Measurements from ENCODE around the gene TRAPPC4.
"Not testable (repeated sequence)": the region's sequence is repeated elsewhere in the genome, so short reads cannot be mapped to it uniquely, and the experiment has no call there.

Gene TRAPPC4

GRCh38 chr11:118988280-118988679 is 30.3 kb upstream of the TRAPPC4 start:
- no peaks in the 10 kb centered on the region for H3K36me3 ChIP-seq (ENCODE audit: control insufficient read depth, insufficient read depth, low read length)
- no peaks in the 10 kb centered on the region for H3K4me1 ChIP-seq (ENCODE audit: control insufficient read depth, insufficient read depth, low read length, poor library complexity, severe bottlenecking)
- no peaks in the 10 kb centered on the region for H3K27me3 ChIP-seq (replicated peaks; ENCODE audit: control insufficient read depth, insufficient read depth, low read length, poor library complexity, severe bottlenecking)
- no peak for DNase-seq
- H3K27ac ChIP-seq (ENCODE audit: insufficient read depth, low read length, poor library complexity, severe bottlenecking) = no peak overlapping the region
- H3K4me3 ChIP-seq (ENCODE audit: insufficient read depth, low read depth, low read length, poor library complexity, severe bottlenecking) = no peak overlapping the region
- H3K9me3 ChIP-seq (ENCODE audit: control insufficient read depth, low read length) = no peaks in the 10 kb centered on the region

GRCh38 chr11:118991486-118992038 is 27.0 kb upstream of the TRAPPC4 start:
- not testable (repeated sequence) for H3K27ac ChIP-seq (ENCODE audit: insufficient read depth, low read length, poor library complexity, severe bottlenecking); H3K4me1 ChIP-seq (ENCODE audit: control insufficient read depth, insufficient read depth, low read length, poor library complexity, severe bottlenecking); DNase-seq; H3K27me3 ChIP-seq (replicated peaks; ENCODE audit: control insufficient read depth, insufficient read depth, low read length, poor library complexity, severe bottlenecking); H3K4me3 ChIP-seq (ENCODE audit: insufficient read depth, low read depth, low read length, poor library complexity, severe bottlenecking); H3K36me3 ChIP-seq (ENCODE audit: control insufficient read depth, insufficient read depth, low read length); H3K9me3 ChIP-seq (ENCODE audit: control insufficient read depth, low read length)

GRCh38 chr11:118996926-118997626 is 21.5 kb upstream of the TRAPPC4 start:
- peak overlapping the region; percentile 85 for H3K27ac ChIP-seq (ENCODE audit: insufficient read depth, low read length, poor library complexity, severe bottlenecking)
- peak overlapping the region; percentile 78 for H3K4me3 ChIP-seq (ENCODE audit: insufficient read depth, low read depth, low read length, poor library complexity, severe bottlenecking)
- H3K36me3 ChIP-seq (ENCODE audit: control insufficient read depth, insufficient read depth, low read length) = peaks cover 20% of the 10 kb centered on the region
- peak in 2 of 3 donors; percentile 13 to 30 for DNase-seq
- H3K9me3 ChIP-seq (ENCODE audit: control insufficient read depth, low read length) = no peaks in the 10 kb centered on the region
- no peaks in the 10 kb centered on the region for H3K27me3 ChIP-seq (replicated peaks; ENCODE audit: control insufficient read depth, insufficient read depth, low read length, poor library complexity, severe bottlenecking)
- H3K4me1 ChIP-seq (ENCODE audit: control insufficient read depth, insufficient read depth, low read length, poor library complexity, severe bottlenecking) = peaks cover 17% of the 10 kb centered on the region

- no peaks in the 10 kb centered on the region for H3K27me3 ChIP-seq (replicated peaks; ENCODE audit: control insufficient read depth, insufficient read depth, low read length, poor library complexity, severe bottlenecking)
These were observed 20.8 kb upstream of the TRAPPC4 start, which contains the start of gene CENATAC for GRCh38 chr11:118997627-118998387. TSS of gene CENATAC (plus strand) at chr11:118998138. CDS start at chr11:118998198, 60 bp downstream.

GRCh38 chr11:118998388-118998717 is 20.2 kb upstream of the TRAPPC4 start:
- H3K27me3 ChIP-seq (replicated peaks; ENCODE audit: control insufficient read depth, insufficient read depth, low read length, poor library complexity, severe bottlenecking) = no peaks in the 10 kb centered on the region
- DNase-seq = no peak
- peaks cover 17% of the 10 kb centered on the region for H3K4me1 ChIP-seq (ENCODE audit: control insufficient read depth, insufficient read depth, low read length, poor library complexity, severe bottlenecking)
- H3K27ac ChIP-seq (ENCODE audit: insufficient read depth, low read length, poor library complexity, severe bottlenecking) = peak overlapping the region; percentile 85
- H3K36me3 ChIP-seq (ENCODE audit: control insufficient read depth, insufficient read depth, low read length) = peaks cover 25% of the 10 kb centered on the region
- peak overlapping the region; percentile 78 for H3K4me3 ChIP-seq (ENCODE audit: insufficient read depth, low read depth, low read length, poor library complexity, severe bottlenecking)
- H3K9me3 ChIP-seq (ENCODE audit: control insufficient read depth, low read length) = no peaks in the 10 kb centered on the region

More at GRCh38 chr11:118997627-118998387, 20.8 kb upstream of the TRAPPC4 start, which contains the start of gene CENATAC:
- peaks cover 20% of the 10 kb centered on the region for H3K36me3 ChIP-seq (ENCODE audit: control insufficient read depth, insufficient read depth, low read length)
- peak within 1 kb of the TSS; percentile 85 for H3K27ac ChIP-seq (ENCODE audit: insufficient read depth, low read length, poor library complexity, severe bottlenecking)
- peaks cover 17% of the 10 kb centered on the region for H3K4me1 ChIP-seq (ENCODE audit: control insufficient read depth, insufficient read depth, low read length, poor library complexity, severe bottlenecking)
- H3K9me3 ChIP-seq (ENCODE audit: control insufficient read depth, low read length) = no peaks in the 10 kb centered on the region
- DNase-seq = peak; percentile 92 to 96 (median 93)
- H3K4me3 ChIP-seq (ENCODE audit: insufficient read depth, low read depth, low read length, poor library complexity, severe bottlenecking) = peak within 1 kb of the TSS; percentile 78

- Histone ChIP-seq H3K27me3 (replicated peaks; ENCODE audit: control insufficient read depth, insufficient read depth, low read length, poor library complexity, severe bottlenecking) (no peaks in the 10 kb centered on the region), H3K4me1 (ENCODE audit: control insufficient read depth, insufficient read depth, low read length, poor library complexity, severe bottlenecking) (peaks cover 17% of the 10 kb centered on the region), H3K4me3 (ENCODE audit: insufficient read depth, low read depth, low read length, poor library complexity, severe bottlenecking) (peak overlapping the region; percentile 78), H3K27ac (ENCODE audit: insufficient read depth, low read length, poor library complexity, severe bottlenecking) (peak overlapping the region; percentile 85), H3K36me3 (ENCODE audit: control insufficient read depth, insufficient read depth, low read length) (peaks cover 25% of the 10 kb centered on the region), H3K9me3 (ENCODE audit: control insufficient read depth, low read length) (no peaks in the 10 kb centered on the region)
- no peak for DNase-seq
These were observed 19.7 kb upstream of the TRAPPC4 start for GRCh38 chr11:118998822-118999221.

- H3K4me3 ChIP-seq (ENCODE audit: insufficient read depth, low read depth, low read length, poor library complexity, severe bottlenecking) = no peak overlapping the region
- H3K4me1 ChIP-seq (ENCODE audit: control insufficient read depth, insufficient read depth, low read length, poor library complexity, severe bottlenecking) = peaks cover 17% of the 10 kb centered on the region
- no peak overlapping the region for H3K27ac ChIP-seq (ENCODE audit: insufficient read depth, low read length, poor library complexity, severe bottlenecking)
- no peak for DNase-seq
- H3K36me3 ChIP-seq (ENCODE audit: control insufficient read depth, insufficient read depth, low read length) = peaks cover 29% of the 10 kb centered on the region
- no peaks in the 10 kb centered on the region for H3K27me3 ChIP-seq (replicated peaks; ENCODE audit: control insufficient read depth, insufficient read depth, low read length, poor library complexity, severe bottlenecking)
- no peaks in the 10 kb centered on the region for H3K9me3 ChIP-seq (ENCODE audit: control insufficient read depth, low read length)
These were observed 17.7 kb upstream of the TRAPPC4 start for GRCh38 chr11:119000906-119001305.

- DNase-seq = no peak
- Histone ChIP-seq H3K36me3 (ENCODE audit: control insufficient read depth, insufficient read depth, low read length) (peaks cover 40% of the 10 kb centered on the region), H3K27ac (ENCODE audit: insufficient read depth, low read length, poor library complexity, severe bottlenecking) (no peak overlapping the region)
These were observed 11.9 kb upstream of the TRAPPC4 start for GRCh38 chr11:119006656-119007055.

GRCh38 chr11:119011476-119012053 is 7.0 kb upstream of the TRAPPC4 start:
- no peak for DNase-seq
- Histone ChIP-seq H3K36me3 (ENCODE audit: control insufficient read depth, insufficient read depth, low read length) (peaks cover 67% of the 10 kb centered on the region), H3K9me3 (ENCODE audit: control insufficient read depth, low read length) (no peaks in the 10 kb centered on the region), H3K27ac (ENCODE audit: insufficient read depth, low read length, poor library complexity, severe bottlenecking) (no peak overlapping the region), H3K4me1 (ENCODE audit: control insufficient read depth, insufficient read depth, low read length, poor library complexity, severe bottlenecking) (peaks cover 2% of the 10 kb centered on the region), H3K4me3 (ENCODE audit: insufficient read depth, low read depth, low read length, poor library complexity, severe bottlenecking) (no peak overlapping the region), H3K27me3 (replicated peaks; ENCODE audit: control insufficient read depth, insufficient read depth, low read length, poor library complexity, severe bottlenecking) (no peaks in the 10 kb centered on the region)

More at GRCh38 chr11:119006656-119007055, 11.9 kb upstream of the TRAPPC4 start:
- no peaks in the 10 kb centered on the region for H3K9me3 ChIP-seq (ENCODE audit: control insufficient read depth, low read length)
- no peaks in the 10 kb centered on the region for H3K27me3 ChIP-seq (replicated peaks; ENCODE audit: control insufficient read depth, insufficient read depth, low read length, poor library complexity, severe bottlenecking)
- no peak overlapping the region for H3K4me3 ChIP-seq (ENCODE audit: insufficient read depth, low read depth, low read length, poor library complexity, severe bottlenecking)
- H3K4me1 ChIP-seq (ENCODE audit: control insufficient read depth, insufficient read depth, low read length, poor library complexity, severe bottlenecking) = no peaks in the 10 kb centered on the region
